ENCODE measurements around the gene SH3RF1. TPM values are rescaled to one million over a fixed set of nuclear protein-coding genes. Genes with fewer than 3 reads are reported as not detected.

The SH3RF1 gene
- 11.1 to 16.6 TPM (median 13.2 TPM) in 3 replicates for total RNA-seq (2021)
- Bru-seq, nascent RNA, result percentile 75 among the genes with signal in this experiment
- long read RNA-seq, experiment 1, full-length matches to known transcripts, result 57 of 74 reads
- long read RNA-seq, experiment 1, partial matches to known transcripts, result 12 of 74 reads
- long read RNA-seq, experiment 1, other reads (novel, unspliced or antisense), result 5 of 74 reads
- long read RNA-seq, experiment 2, full-length matches to known transcripts, result 2 of 16 reads
- long read RNA-seq, experiment 2, partial matches to known transcripts, result 7 of 16 reads
- long read RNA-seq, experiment 2, other reads (novel, unspliced or antisense), result 7 of 16 reads
- long read RNA-seq, experiment 3, partial matches to known transcripts, result 3 of 3 reads
- long read RNA-seq, experiment 3, other reads (novel, unspliced or antisense), result 0 of 3 reads

DNA sequence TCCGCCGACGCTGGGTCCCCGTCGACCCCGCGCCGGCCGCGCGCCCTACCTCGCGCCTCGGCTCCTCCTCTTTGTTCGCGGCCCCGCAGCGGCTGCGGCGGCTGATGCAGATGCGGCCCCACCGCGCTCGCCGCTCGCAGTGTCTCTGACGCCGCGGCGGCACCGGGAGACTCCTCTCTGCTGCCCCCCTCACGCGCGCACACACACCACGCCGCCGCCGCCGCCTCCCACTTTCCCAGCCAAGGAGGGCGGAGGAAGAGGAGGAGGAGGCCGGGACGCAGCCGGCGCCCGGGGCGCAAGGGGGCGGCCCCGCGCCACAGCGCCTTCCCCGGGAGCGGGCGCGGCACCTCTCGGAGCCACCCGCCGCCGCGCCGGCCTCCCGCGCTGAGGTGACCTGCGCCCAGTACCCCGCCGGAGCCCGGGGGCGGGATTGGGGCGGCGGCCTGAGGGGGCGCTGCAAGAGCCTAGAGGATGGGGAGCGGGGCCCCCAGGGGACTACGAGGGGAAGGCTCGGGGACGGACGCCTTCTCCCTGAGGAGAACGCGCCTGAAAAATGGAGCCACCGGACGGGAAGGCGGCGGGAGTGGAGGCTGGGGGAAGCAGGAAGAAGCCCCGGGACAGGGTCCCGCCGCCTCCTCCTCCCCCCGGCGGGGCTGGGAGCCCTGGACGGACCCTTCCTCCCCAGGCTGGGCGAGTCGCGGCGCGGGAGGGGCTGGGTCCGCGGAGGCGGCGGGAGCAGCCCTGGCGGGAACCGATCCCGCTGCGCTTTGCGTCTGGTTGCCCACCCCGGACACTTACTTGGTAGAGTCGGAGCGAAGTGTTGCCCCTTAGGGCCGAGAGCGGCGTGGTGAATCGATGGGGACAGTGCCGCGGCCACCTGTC is at the start of gene SH3RF1:
TSS of gene SH3RF1 (minus strand) at position 147 of the 882 bp plus-strand sequence. CDS start 1,744 bp downstream, outside the sequence.
- ATAC-seq, result peak; percentile 68
- peak within 1 kb of the TSS; percentile 86 for H3K4me3 Mint-ChIP-seq
- H3K4me1 Mint-ChIP-seq, result peaks cover 49% of the 10 kb centered on the region
- TF ChIP-seq ZNF423 (CRISPR knock-in tag; IDR thresholded peaks at IDR 0.05) (peak; percentile 79), RELA (CRISPR knock-in tag; IDR thresholded peaks at IDR 0.05; ENCODE audit: borderline replicate concordance) (0 out of 2 replicates have a peak, but pooled peaks have one; percentile 72), ESRRA (CRISPR knock-in tag; IDR thresholded peaks at IDR 0.05; ENCODE audit: borderline replicate concordance) (peak; percentile 75; the same call in 1 of the 2 replicates), KAT7 (CRISPR knock-in tag; IDR thresholded peaks at IDR 0.05; ENCODE audit: borderline replicate concordance) (peak; percentile 57; the same call in 1 of the 2 replicates), TP53 (CRISPR knock-in tag; IDR thresholded peaks at IDR 0.05) (no peak; the same call in 1 of the 2 replicates), SP1 (CRISPR knock-in tag; conservative IDR thresholded peaks at IDR 0.05) (peak; percentile 76; the same call in 1 of the 2 replicates), JUN (CRISPR knock-in tag; IDR thresholded peaks at IDR 0.05) (no peak), GABPB1 (CRISPR knock-in tag; IDR thresholded peaks at IDR 0.05) (0 out of 2 replicates have a peak, but pooled peaks have one; percentile 37), FOXP1 (CRISPR knock-in tag; IDR thresholded peaks at IDR 0.05; ENCODE audit: borderline replicate concordance) (peak; percentile 65; the same call in 1 of the 2 replicates), ZNF121 (CRISPR knock-in tag; IDR thresholded peaks at IDR 0.05) (no peak), CREM (CRISPR knock-in tag; IDR thresholded peaks at IDR 0.05) (no peak)
- TF ChIP-seq, protein P1, sequence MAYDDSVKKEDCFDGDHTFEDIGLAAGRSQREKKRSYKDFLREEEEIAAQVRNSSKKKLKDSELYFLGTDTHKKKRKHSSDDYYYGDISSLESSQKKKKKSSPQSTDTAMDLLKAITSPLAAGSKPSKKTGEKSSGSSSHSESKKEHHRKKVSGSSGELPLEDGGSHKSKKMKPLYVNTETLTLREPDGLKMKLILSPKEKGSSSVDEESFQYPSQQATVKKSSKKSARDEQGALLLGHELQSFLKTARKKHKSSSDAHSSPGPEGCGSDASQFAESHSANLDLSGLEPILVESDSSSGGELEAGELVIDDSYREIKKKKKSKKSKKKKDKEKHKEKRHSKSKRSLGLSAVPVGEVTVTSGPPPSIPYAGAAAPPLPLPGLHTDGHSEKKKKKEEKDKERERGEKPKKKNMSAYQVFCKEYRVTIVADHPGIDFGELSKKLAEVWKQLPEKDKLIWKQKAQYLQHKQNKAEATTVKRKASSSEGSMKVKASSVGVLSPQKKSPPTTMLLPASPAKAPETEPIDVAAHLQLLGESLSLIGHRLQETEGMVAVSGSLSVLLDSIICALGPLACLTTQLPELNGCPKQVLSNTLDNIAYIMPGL (CRISPR knock-in tag; IDR thresholded peaks at IDR 0.05), result peak; percentile 71
- TF ChIP-seq, protein P2, sequence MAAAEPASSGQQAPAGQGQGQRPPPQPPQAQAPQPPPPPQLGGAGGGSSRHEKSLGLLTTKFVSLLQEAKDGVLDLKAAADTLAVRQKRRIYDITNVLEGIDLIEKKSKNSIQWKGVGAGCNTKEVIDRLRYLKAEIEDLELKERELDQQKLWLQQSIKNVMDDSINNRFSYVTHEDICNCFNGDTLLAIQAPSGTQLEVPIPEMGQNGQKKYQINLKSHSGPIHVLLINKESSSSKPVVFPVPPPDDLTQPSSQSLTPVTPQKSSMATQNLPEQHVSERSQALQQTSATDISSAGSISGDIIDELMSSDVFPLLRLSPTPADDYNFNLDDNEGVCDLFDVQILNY (CRISPR knock-in tag; IDR thresholded peaks at IDR 0.05), result peak; percentile 74; the same call in 1 of the 2 replicates
- TF ChIP-seq, protein P3, sequence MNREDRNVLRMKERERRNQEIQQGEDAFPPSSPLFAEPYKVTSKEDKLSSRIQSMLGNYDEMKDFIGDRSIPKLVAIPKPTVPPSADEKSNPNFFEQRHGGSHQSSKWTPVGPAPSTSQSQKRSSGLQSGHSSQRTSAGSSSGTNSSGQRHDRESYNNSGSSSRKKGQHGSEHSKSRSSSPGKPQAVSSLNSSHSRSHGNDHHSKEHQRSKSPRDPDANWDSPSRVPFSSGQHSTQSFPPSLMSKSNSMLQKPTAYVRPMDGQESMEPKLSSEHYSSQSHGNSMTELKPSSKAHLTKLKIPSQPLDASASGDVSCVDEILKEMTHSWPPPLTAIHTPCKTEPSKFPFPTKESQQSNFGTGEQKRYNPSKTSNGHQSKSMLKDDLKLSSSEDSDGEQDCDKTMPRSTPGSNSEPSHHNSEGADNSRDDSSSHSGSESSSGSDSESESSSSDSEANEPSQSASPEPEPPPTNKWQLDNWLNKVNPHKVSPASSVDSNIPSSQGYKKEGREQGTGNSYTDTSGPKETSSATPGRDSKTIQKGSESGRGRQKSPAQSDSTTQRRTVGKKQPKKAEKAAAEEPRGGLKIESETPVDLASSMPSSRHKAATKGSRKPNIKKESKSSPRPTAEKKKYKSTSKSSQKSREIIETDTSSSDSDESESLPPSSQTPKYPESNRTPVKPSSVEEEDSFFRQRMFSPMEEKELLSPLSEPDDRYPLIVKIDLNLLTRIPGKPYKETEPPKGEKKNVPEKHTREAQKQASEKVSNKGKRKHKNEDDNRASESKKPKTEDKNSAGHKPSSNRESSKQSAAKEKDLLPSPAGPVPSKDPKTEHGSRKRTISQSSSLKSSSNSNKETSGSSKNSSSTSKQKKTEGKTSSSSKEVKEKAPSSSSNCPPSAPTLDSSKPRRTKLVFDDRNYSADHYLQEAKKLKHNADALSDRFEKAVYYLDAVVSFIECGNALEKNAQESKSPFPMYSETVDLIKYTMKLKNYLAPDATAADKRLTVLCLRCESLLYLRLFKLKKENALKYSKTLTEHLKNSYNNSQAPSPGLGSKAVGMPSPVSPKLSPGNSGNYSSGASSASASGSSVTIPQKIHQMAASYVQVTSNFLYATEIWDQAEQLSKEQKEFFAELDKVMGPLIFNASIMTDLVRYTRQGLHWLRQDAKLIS (CRISPR knock-in tag; IDR thresholded peaks at IDR 0.05; ENCODE audit: borderline replicate concordance), result no peak; the same call in 1 of the 2 replicates
- TF ChIP-seq, protein P4, sequence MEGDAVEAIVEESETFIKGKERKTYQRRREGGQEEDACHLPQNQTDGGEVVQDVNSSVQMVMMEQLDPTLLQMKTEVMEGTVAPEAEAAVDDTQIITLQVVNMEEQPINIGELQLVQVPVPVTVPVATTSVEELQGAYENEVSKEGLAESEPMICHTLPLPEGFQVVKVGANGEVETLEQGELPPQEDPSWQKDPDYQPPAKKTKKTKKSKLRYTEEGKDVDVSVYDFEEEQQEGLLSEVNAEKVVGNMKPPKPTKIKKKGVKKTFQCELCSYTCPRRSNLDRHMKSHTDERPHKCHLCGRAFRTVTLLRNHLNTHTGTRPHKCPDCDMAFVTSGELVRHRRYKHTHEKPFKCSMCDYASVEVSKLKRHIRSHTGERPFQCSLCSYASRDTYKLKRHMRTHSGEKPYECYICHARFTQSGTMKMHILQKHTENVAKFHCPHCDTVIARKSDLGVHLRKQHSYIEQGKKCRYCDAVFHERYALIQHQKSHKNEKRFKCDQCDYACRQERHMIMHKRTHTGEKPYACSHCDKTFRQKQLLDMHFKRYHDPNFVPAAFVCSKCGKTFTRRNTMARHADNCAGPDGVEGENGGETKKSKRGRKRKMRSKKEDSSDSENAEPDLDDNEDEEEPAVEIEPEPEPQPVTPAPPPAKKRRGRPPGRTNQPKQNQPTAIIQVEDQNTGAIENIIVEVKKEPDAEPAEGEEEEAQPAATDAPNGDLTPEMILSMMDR (IDR thresholded peaks at IDR 0.05), result peak; percentile 24; the same call in 1 of the 2 replicates
- 0 out of 2 replicates have a peak, but pooled peaks cover under 1% of the 10 kb centered on the region for H3K36me3 Mint-ChIP-seq
- ChIA-PET POLR2A (interaction anchor here (1.6 kb wide), 1 partner anchor 261 kb away, joined by 9 read pairs; the partner anchor contains the start of gene CBR4), CTCF (interaction anchor here (1.0 kb wide), 1 partner anchor 11 kb away, joined by 3 read pairs; no protein-coding TSS in a partner anchor)
- H3K9me3 Mint-ChIP-seq, result no peaks in the 10 kb centered on the region
- 0 out of 2 replicates have a peak within 1 kb of the TSS, but pooled peaks have one; percentile 60 for H3K27ac Mint-ChIP-seq
- peak; percentile 74 for DNase-seq (ENCODE audit: low spot score)
- peaks cover 10% of the 10 kb centered on the region for H3K27me3 Mint-ChIP-seq (ENCODE audit: low read depth)
